ENCODE results near the gene GALNT18. TPM values are rescaled to one million over a fixed set of nuclear protein-coding genes. Genes with fewer than 3 reads are reported as not detected.

Gene GALNT18
- total and polyA plus RNA-seq, 2 of the 4 experiments (the other 2 are of a cell fraction), result 9.5 to 11.3 TPM

- no TSS peak for BruUV-seq (replicated peaks)
- in situ Hi-C loops (cut with MboI; ENCODE audit: low sequenced_read_pairs), result no loop called here
- CTCF ChIA-PET, result no interaction called here
Observed at GRCh38 chr11:11389238-11389637, 232.6 kb downstream of the GALNT18 start.

More at GRCh38 chr11:11389238-11389637, 232.6 kb downstream of the GALNT18 start:
- no peak for ATAC-seq (ENCODE audit: low read depth)
- no peaks in the 10 kb centered on the region for H3K9me3 ChIP-seq (ENCODE audit: control insufficient read depth, insufficient read depth, low read length)
- intact Hi-C loops (cut with micrococcal nuclease), result no loop called here
- H2BK20ac ChIP-seq (ENCODE audit: low read depth, low read length), result no peak overlapping the region
- dilution Hi-C loops (cut with HindIII; ENCODE audit: low sequenced_read_pairs, unreplicated experiment), result no loop called here
- no peak overlapping the region for H2BK120ac ChIP-seq (ENCODE audit: low read depth, low read length)
- H3K27me3 ChIP-seq (ENCODE audit: control insufficient read depth, insufficient read depth, low read length), result peaks cover 5% of the 10 kb centered on the region; the same call in 1 of the 2 replicates
- H4K20me1 ChIP-seq (ENCODE audit: insufficient read depth, low read length), result no peaks in the 10 kb centered on the region
- H3K14ac ChIP-seq (replicated peaks; ENCODE audit: low read depth, low read length), result no peak overlapping the region
- no peak overlapping the region for H4K5ac ChIP-seq (ENCODE audit: low read depth, low read length)
- no peak overlapping the region for H2AK9ac ChIP-seq (replicated peaks; ENCODE audit: low read depth, low read length, poor library complexity)
- H3K9me1 ChIP-seq (ENCODE audit: insufficient read depth, low read length), result peaks cover 3% of the 10 kb centered on the region; the same call in 1 of the 2 replicates
- no peak overlapping the region for H2BK15ac ChIP-seq (ENCODE audit: low read depth, low read length)
- H3K4ac ChIP-seq (ENCODE audit: low read depth, low read length), result no peak overlapping the region
- no peaks in the 10 kb centered on the region for H3K79me1 ChIP-seq (ENCODE audit: low read depth in 1 of 2, low read length in 2 of 2)
- DNase-seq, result no peak
- peaks cover 5% of the 10 kb centered on the region for H3K4me1 ChIP-seq (ENCODE audit: control insufficient read depth, insufficient read depth, low read length)
- POLR2A ChIA-PET (ENCODE audit: unreplicated experiment), result no interaction called here
- H3K4me3 ChIP-seq (ENCODE audit: insufficient read depth, low read depth, low read length), result no peak overlapping the region
- no CpG with 5 or more reads among the region's 4 CpGs for WGBS, 2 experiments (ENCODE audit: extremely low coverage in 2 of 2, insufficient read length in 1 of 2)
- no peak for TF ChIP-seq RFX5 (IDR thresholded peaks at IDR 0.05; ENCODE audit: low read depth, low read length)
- TF ChIP-seq CHD1 (IDR thresholded peaks at IDR 0.05; ENCODE audit: low read depth, low read length), result no peak
- TF ChIP-seq FOS (IDR thresholded peaks at IDR 0.05; ENCODE audit: low read depth, low read length), result no peak
- TF ChIP-seq NFE2L2 (IDR thresholded peaks at IDR 0.05; ENCODE audit: low read depth, low read length), result no peak
- TF ChIP-seq POLR2A (IDR thresholded peaks at IDR 0.05; ENCODE audit: low read depth, low read length), result no peak
- TF ChIP-seq MAZ (IDR thresholded peaks at IDR 0.05; ENCODE audit: borderline replicate concordance, low read depth, low read length), result no peak
- no peak for TF ChIP-seq CEBPB (IDR thresholded peaks at IDR 0.05; ENCODE audit: low read depth, low read length)
- no peak for TF ChIP-seq ELK1 (IDR thresholded peaks at IDR 0.05; ENCODE audit: borderline replicate concordance, low read depth, low read length)
- no peak for TF ChIP-seq SMC3 (IDR thresholded peaks at IDR 0.05; ENCODE audit: low read depth, low read length)
- no peak for TF ChIP-seq MAFK (IDR thresholded peaks at IDR 0.05; ENCODE audit: low read depth, low read length)
- TF ChIP-seq RAD21 (IDR thresholded peaks at IDR 0.05; ENCODE audit: low read length), result no peak
- no peak for TF ChIP-seq BHLHE40 (IDR thresholded peaks at IDR 0.05; ENCODE audit: low read depth, low read length)
- TF ChIP-seq RCOR1 (IDR thresholded peaks at IDR 0.05; ENCODE audit: insufficient replicate concordance, low read length), result no peak
- TF ChIP-seq USF2 (IDR thresholded peaks at IDR 0.05; ENCODE audit: low read depth, low read length), result no peak
- TF ChIP-seq MXI1 (IDR thresholded peaks at IDR 0.05; ENCODE audit: borderline replicate concordance, low read depth, low read length), result no peak
- no peak for TF ChIP-seq CTCF (conservative IDR thresholded peaks at IDR 0.05; ENCODE audit: low read depth, low read length)
- H3K36me3 ChIP-seq (ENCODE audit: control insufficient read depth, insufficient read depth, low read length), result no peaks in the 10 kb centered on the region
- H2AK5ac ChIP-seq (ENCODE audit: low read depth, low read length), result no peak overlapping the region
- no peak overlapping the region for H3K23ac ChIP-seq (ENCODE audit: low read depth, low read length)
- H3K27ac ChIP-seq (ENCODE audit: insufficient read depth, low read length), result no peak overlapping the region
- H2AFZ ChIP-seq (replicated peaks; ENCODE audit: low read length, poor library complexity), result no peak overlapping the region
- H3K18ac ChIP-seq (ENCODE audit: low read depth, low read length), result no peak overlapping the region
- no peak overlapping the region for H3K56ac ChIP-seq (ENCODE audit: extremely low read depth, insufficient read depth, low read length)
- H3K9ac ChIP-seq (ENCODE audit: low read depth, low read length), result no peak overlapping the region
- H2BK5ac ChIP-seq (ENCODE audit: low read depth, low read length, poor library complexity, severe bottlenecking), result no peak overlapping the region
- no peak overlapping the region for H4K8ac ChIP-seq (ENCODE audit: low read depth in 2 of 2, low read length in 2 of 2)
- no peak overlapping the region for H3K4me2 ChIP-seq (ENCODE audit: low read depth, low read length)
- no peak overlapping the region for H4K91ac ChIP-seq (ENCODE audit: insufficient read depth, low read depth, low read length)

All from IMR-90 (cell line).